Measurements from ENCODE around the gene C17orf107.

The C17orf107 gene

DNA sequence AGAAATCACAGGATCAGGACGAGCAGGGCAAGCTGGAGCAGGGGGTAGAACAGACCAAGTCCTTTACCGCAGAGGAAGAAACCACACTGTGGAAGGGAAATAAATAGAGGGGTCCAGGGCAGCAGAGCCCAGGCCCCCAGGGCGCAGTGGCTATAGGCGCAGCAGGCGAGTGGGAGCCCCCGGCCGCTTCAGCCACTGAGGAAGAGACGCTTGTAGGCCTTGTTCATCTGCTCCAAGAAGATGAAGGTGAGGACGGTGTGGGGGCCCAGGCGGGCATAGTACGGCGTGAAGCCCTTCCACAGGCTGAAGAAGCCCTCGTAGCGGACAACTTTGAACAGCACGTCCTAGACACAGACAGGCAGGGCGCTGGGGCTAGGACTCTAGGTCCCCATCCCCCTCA, 38.2 kb downstream of the C17orf107 start:
- no peak for DNase-seq (ENCODE audit: low read depth)

DNA sequence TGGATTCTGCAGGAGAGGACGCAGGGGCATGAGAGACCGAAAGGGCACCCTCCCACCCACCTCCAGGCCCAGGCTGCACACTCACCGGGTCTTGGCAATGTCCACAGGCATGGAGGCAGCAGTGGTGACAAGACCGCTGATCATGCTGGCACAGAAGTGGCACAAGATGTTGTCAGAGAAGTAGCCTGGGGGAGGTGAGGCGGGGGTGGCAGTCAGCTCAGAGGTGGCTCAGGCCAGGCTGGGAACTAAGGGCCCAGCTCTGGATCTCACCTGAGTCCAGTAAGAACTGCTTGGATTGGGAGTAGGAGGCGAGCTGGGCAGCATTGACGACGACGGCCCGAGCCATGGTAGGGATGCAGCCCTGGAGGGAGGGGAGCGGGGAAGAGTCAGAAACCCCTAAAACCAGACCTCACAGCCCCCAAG, 38.7 kb downstream of the C17orf107 start:
- no peak for DNase-seq (ENCODE audit: low read depth)

DNA sequence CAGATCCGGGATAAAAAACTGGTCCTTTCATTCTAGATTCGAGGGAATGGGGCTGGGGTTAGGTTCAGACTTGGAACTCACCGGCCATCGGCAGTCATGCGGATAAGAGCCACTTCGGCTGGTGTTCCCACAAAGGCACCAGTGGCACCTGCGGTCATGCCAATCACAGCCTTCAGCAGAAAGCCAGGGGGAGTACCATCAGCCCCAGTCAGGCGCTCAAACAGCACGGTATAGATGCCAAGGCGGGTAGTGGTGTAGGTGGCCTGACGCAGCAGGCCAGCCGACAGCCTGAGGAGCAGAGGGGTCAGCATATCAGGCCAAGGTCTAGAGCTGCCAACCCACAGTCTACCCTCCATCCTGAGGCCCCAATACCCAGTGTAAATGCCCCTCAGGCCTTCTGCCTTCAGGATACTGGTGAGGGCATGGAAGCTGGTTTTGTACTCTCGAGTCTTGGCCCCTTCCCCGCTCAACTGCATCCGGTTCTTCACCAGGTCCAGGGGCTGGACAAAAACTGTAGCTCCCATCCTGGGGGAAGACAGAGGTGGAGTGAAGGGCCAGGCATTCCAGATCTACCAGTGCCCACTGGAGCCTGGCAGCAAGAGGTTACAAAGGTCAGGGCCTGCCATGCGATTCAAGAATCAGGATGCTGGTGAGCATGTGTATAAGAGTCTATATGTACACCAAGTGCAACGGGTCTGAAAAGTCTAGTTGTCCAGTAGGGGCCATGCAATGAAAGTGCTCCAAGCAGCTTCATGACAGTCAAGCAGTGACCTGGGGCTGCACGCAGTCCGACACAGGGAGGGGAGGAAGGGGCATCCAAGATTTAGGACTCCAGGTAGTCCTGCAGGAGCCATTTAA, 39.6 kb downstream of the C17orf107 start:
- no peak for DNase-seq (ENCODE audit: low read depth)

DNA sequence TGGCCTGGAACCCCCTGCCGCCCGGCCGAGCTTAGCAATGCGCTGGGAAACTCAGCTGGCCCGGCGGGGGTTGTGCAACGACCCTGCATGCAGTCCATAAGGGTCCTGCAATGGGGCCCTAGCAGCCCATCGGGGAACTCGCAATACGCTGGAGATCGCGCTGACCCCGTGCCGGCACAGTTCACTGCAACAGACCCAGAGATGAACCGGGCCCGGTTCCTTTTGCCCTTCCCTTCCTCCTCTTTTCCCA, 40.1 kb downstream of the C17orf107 start:
- no peak for DNase-seq (ENCODE audit: low read depth)

DNA sequence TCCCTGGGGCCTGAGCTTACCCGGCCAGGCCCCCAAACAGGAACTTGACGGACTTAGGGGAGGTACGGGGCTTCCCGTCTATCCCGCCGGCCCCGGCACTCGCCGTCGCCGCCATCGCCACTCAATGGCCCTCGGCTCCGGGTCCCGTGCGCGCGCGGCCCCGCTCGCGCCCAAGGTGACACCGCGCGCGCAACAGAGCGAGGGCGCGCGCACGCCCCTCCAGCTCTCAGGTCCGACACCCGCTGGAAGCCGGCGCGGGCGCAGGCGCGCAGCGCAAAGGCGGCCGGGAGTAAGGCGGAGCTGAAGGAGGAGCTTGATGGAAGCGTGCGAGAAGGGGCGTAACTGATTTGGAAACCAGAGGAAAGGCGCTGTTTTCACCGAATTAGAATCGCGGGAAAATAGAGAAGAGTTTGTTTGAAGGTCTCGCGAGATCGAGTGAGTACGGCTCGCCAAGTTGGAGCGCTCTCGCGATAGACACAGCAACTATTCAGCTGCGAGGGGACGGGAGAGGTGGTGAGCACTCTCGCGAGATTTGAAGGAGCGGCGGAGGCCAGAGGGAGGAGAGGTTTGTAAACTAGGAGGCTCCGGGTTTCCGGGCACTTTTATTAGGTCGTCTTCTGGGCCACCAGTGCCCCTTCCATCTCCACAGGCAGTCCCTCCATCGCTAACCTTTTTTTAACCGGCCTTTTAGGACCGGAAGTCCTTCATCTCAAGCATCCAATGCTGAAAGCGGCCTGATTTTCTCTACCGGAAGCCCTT, 40.6 kb downstream of the C17orf107 start, which contains the start of the genes RNF167 and SLC25A11:
TSS of gene RNF167 (plus strand) at position 473 of the 759 bp plus-strand sequence. CDS start 642 bp downstream, outside the sequence.
TSS of gene SLC25A11 (minus strand) at position 251 of the 759 bp plus-strand sequence. CDS start at position 115, 136 bp downstream.
- peak; percentile 79 for DNase-seq (ENCODE audit: low read depth)

DNA sequence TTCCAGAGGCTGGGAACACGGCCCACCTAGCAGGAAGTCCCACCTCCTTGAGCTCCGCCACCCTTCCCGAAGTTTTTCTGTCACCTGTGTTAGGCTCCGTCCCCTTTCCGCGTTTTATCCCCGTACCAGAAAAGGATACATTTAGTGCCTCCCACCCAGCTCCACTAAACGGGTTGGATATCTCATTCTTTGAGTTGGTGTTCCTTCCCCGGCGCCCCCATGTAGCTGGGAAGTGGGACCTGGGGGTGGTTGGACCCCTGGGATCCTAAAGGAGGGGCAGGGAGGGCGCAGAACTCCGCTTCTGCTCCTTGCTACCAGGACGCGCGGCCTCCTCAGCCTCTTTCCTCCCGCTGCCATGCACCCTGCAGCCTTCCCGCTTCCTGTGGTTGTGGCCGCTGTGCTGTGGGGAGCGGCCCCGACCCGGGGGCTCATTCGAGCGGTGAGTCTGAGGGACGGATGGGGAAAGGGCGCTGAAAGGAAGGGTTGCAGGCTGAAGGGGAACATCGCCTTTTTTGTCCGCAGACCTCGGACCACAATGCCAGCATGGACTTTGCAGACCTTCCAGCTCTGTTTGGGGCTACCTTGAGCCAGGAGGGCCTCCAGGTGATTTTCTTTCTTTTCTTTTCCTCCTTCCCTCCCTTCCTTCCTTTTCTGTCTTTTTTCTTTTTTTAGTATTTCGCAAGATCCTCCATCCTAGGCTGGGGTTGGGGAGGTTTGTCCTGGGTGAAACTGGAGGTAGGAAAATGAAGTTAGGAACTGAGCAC, 41.4 kb downstream of the C17orf107 start:
- DNase-seq (ENCODE audit: low read depth), result no peak

DNA sequence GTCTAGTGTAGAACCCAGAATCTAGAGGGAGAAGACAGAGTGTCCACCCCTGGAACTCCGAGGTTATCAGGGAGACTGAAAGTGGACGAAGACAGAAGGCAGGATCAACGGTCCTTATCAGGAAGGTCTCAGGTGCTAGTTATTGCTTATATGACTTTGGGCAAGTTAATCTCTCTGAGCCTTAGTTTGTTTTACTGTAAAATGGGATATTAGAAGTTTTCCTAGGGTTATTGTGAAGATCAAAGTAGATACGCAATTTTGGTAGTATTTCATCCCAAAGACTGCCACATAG, 41.9 kb downstream of the C17orf107 start:
- no peak for DNase-seq (ENCODE audit: low read depth)

DNA sequence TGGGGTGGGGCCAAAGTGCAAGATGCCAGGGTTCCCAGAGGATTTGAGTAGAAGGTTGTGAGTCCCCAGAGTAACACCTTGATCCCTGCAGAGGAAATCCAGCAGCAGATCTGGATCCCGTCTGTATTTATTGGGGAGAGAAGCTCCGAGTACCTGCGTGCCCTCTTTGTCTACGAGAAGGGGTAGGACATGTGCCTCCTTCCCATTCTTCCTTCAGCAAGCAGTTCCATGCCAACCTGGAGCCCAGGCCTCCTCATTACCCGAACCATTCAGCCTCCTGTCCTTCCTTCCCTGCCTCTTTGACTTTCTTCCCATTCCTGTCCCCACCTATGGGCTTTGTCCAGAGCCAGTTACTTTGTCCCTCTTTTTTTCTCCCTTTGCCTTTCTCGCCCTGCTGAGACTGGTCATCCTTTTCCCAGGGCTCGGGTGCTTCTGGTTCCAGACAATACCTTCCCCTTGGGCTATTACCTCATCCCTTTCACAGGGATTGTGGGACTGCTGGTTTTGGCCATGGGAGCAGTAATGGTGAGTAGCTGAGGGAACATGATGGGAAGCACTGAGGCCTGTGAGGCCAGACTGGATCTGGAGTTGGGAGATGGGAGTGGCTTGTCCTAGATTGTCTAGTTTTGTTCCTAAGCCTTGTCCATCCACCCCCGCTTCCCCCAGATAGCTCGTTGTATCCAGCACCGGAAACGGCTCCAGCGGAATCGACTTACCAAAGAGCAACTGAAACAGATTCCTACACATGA, 43.6 kb downstream of the C17orf107 start:
- no peak for DNase-seq (ENCODE audit: low read depth)

DNA sequence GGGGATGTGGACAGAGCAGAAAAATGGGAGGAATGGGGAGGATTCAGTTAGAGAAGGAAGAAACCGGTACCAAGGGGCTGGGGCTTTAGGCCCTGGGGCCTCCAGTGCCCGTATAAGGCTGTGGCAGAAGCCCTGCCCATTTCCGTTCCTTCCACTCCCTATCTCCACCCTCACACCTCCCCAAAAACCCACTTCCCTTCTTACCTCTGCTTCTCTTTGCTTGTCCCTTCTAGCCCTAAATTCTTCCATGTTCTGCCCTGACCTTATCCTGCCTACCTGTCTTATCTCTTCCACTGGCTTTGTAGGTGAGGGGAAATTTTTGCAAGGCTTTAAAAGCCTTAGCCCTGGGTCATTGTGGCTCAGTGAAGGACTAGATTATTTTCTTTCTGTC, 44.8 kb downstream of the C17orf107 start:
- DNase-seq (ENCODE audit: low read depth), result no peak

DNA sequence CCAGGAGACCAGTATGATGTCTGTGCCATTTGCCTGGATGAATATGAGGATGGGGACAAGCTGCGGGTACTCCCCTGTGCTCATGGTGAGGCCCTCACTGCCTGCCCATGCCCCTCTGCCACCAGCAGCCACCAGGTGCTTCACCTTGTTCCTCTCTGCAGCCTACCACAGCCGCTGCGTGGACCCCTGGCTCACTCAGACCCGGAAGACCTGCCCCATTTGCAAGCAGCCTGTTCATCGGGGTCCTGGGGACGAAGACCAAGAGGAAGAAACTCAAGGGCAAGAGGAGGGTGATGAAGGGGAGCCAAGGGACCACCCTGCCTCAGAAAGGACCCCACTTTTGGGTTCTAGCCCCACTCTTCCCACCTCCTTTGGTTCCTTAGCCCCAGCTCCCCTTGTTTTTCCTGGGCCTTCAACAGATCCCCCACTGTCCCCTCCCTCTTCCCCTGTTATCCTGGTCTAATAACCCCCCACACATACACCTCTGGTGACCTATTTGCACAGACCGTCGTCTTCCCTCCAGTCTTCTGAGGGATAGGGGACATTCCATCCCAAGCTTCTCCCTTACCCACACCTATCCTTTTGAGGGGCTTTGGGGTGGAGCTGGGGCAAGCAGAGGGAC, 45.3 kb downstream of the C17orf107 start:
- DNase-seq (ENCODE audit: low read depth), result no peak

DNA sequence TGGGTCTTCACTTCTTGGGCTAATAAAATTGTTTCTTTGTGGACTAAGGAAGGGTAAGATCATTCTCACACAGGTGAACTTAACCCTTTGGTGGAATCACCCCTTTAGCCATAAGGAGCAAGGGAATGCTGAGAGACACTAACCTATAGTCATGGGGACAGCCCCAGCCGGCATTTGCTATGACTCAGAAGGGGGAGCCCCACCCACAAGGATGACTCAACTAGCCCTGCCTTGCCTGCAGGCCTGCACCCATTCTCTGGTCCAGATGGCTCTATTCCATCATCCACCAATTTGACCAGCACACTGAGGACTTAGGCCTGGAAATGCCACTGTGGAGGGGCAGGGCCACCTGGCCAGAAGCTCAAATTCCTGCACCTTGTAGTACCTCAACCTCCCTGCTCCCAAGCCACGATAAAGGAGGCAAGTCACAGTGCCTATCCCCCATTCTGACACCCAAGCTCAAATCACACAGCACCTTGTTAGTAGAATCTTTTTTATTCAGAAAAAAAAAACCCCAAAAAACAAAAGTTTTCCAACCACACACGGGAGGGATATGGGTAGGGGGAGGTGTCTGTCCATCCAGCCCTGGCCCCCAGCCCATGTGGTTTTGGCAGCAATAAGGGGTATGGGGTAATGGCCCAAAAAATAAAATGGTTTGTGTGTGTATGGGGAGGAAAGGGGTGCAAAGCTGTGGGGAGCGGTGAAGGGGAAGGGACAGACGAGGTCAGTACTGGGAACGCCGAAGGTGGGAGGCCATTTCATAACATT, 46.0 kb downstream of the C17orf107 start:
- DNase-seq (ENCODE audit: low read depth), result peak; percentile 68

DNA sequence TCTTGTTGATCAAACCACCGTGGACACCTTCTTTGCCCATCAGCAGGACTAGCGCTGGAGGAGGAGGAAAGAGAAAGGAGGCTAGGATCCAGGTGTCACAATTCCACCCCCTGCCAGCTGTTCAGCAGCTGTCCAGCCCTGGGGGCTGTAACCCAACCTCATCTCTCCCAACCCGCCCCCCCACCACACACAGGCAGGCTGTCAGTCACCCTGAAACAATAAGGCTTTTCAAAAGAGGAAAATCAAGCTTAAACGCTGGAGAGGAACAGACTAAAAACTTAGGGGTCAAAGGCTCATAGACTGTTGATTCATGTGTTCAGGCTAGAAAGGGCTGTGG, 46.6 kb downstream of the C17orf107 start:
- DNase-seq (ENCODE audit: low read depth), result no peak

DNA sequence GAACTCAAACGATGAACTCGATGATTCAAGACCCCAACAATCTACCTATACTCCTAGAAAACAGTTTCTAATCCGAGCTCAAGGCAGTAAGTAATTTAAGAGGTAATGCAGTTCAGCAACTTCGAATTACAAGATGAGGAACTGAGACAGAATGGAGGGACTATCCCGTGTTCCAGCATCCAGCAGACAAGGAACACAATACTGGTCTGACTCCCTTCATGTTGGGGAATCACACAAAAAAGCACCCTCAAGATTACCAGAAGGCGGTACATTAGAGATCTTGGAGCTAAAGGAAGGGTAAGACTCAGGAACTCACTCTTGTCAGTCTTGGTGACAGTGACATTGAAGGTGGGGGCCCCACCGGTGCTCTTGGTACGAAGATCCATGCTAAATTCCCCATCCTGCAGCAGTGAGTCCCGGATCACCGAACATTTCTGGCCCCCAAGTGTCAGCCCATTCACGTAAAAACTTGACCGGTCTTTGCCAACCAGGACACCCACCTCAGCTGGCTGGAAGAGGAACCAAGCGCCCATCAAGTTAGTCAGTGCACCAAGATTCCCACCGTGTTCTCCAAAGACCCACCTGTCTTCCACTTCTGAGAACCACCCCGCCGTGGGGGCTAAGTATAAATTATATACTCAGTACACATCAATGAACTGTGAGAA, 47.1 kb downstream of the C17orf107 start:
- no peak for DNase-seq (ENCODE audit: low read depth)

DNA sequence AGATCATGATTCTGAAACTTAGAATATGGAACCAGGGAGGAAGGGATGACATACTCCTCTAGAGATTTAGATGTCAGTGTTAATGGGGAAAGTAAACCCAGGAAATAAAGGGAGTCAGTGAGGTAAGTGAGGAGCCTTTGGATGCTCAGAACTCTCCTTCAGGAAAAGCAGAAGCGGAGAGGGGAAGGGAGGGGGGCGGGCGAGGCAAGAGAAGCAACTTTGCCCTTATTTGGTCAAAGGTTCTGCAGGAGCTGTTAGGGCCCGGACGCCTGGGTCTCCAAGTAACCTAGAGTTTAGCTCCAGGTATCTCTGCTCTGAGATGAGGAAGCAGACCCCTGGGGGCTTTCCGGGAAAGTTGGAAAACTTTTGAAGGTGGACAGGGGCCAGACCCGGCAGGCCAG, 47.7 kb downstream of the C17orf107 start:
- no peak for DNase-seq (ENCODE audit: low read depth)

DNA sequence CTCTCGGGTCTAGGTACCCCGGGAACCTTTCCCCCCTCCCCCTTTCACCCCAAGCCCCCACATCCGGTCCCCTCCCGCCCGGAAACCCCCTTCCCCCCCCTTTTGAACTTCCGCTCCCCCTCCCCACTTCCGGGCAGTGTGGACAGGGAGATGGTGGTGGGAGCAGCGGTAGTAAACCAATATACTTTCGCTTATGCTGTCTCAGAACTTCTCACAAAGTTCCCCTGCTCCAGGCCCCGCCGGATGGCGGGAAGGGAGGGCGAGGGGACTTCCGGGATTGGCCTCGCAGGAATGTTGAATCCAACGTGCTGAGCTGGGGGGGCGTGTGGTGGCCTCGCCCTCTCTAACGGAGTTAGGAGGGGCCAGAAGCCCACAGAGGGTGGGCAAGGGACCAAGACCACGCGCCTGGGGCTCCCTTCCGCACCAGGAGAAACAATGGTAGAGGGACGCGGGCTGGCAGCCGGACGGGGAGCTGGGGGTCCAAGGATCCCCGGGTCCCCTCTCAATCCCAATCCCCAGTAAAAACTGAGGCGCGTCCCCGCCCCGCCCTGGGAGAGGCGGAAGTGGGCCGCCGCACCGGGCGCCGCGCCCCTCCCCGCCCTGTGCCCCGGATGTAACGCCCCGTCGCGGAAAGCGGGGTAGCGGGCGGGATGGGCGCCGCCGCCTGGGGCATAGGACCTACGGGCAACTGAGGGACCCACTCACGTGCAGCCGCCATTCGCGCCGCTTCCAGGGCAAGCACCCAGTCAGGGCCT, 48.3 kb downstream of the C17orf107 start:
- no peak for DNase-seq (ENCODE audit: low read depth)

DNA sequence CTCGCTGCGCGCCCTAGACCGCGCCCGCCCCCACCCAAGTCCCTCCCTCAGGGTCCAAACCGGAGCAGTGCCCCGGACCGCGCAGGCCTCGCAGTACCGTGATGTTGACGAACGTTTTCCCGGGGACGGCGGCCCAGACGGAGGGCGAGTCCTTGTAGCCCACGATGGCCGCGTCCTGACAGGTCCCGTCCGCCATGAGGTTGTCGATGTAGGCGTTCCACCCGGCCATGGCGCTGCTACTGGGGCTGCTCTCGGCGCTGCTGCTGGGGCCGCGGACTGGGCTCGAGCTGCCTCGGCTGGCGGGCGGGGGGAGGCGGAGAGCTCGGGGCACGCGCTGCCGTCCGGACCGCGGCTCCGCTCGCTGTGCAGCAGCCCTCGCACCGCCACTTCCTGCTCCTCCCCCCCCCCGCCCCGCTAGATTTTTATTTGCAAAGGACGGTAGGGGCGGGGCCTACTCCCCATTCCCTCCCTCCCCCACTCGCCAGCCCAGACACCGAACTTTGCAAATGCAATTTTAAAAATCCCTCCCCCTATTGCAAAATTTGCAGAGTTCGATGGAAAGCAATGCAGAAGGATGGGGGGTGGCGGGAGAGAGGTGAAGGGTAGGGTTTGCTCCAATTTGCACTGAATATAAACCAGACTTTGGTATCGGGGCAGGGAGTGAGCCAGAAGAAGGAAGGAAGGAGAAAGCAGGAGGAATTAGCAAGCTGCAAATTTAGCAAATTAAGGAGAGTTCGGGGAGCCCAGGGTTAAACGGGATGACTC, 49.0 kb downstream of the C17orf107 start, which contains the start of gene PFN1:
TSS of gene PFN1 (minus strand) at position 365 of the 765 bp plus-strand sequence. CDS start at position 229, 136 bp downstream.
- peak; percentile 81 for DNase-seq (ENCODE audit: low read depth)

DNA sequence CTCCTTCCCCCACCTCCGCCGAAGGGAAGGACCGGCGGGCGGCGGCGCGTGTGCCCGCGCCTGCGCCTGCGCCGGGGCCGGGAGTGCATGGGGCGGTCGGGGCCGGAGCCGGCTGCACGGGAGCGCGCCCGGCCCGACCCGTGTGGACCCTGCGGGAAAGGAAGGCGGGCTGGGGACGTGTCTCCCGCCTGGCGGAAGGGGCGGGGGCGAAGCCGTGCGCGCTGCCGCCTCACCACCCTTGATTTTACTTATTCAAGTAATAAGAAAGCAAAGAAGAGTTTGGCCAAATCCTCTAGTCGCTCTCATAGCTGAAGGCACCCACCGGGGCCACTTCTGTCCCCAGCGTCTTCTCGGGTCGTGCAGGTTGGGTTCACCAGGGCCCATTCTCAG, 49.6 kb downstream of the C17orf107 start:
- no peak for DNase-seq (ENCODE audit: low read depth)

DNA sequence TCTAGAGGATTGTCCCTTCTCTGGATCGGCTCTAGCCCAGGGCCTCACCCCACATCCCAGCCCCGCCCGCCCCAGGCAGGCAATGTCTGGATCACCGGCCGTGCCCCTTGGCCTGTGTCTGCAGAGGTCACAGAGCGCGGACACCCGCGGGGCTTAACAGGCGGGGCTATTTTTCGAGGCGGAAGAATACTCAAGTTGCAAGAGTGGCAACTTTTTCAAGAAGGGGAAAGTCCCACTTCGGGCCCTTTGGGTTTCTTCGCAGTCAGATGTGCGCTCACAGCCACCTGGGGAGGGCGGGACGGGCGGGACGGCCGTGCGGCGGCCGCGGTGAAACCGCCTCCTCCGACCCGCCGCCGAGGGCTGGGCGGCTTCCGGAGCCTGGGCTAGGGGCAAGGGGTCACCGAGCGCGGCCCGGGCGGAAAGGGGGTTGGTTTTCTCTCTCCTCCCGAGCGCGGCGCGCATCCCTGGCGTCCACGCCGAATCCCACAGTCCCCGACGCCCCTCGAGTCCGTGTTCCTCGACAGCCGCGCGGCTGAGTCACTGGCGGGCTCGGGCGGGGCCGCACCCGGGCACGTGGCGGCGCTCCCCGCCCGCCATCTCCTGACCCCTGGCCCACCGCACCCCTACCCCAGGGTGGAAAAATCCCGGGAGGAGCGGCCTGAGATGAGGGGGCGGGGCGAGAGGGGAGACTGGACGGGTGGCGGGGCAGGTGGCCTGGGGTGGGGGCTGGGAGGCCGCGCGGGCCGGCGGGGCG, 50.2 kb downstream of the C17orf107 start:
- DNase-seq (ENCODE audit: low read depth), result no peak
